ENCODE measurements around the gene TTC39C. TPM values are rescaled to one million over a fixed set of nuclear protein-coding genes. Genes with fewer than 3 reads are reported as not detected.

Gene TTC39C
- total and polyA plus RNA-seq, 2 of the 8 experiments (the other 6 are each of a cell fraction or from before 2014, with no cell fraction given) = 8.1 to 79.1 TPM

DNA sequence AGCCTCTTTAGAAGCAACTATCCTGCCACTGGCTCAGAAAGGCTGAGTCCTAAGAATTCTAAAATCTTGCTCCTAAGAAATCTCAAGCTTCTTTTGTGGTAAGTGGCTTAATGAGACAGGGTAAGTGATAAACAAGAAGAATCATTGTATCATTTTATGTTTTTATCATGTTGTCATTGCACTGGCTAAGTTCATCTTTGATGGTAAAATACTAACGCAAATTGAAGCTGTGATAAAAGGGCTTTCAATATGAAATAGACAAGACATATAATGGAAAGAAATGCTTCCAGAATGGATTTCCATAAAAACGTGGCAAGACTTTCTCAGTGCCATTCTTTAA lies 21.6 kb upstream of the TTC39C start:
- ChIA-PET CTCF (ENCODE audit: partially characterized antibody) (no interaction called here), POLR2A (ENCODE audit: partially characterized antibody) (no interaction called here)
- no peak overlapping the region for H4K91ac ChIP-seq (replicated peaks; ENCODE audit: insufficient read length, low read length)
- no peak overlapping the region for H3K4me3 ChIP-seq (ENCODE audit: extremely low read depth in 1 of 4, insufficient read depth in 2 of 4, low read depth in 3 of 4, low read length in 4 of 4)
- no peak overlapping the region for H4K5ac ChIP-seq (ENCODE audit: insufficient read length, low read depth, low read length)
- no peak overlapping the region for H3K27ac ChIP-seq (ENCODE audit: low read depth, low read length)
- no peak overlapping the region for H3K14ac ChIP-seq (ENCODE audit: insufficient read length)
- DNase-seq (ENCODE audit: low read depth in 1 of 2, low spot score in 2 of 2) = no peak
- no peak overlapping the region for H2BK5ac ChIP-seq (ENCODE audit: low read depth, low read length)
- no peak overlapping the region for H2BK15ac ChIP-seq (ENCODE audit: low read length)
- H3K36me3 ChIP-seq (ENCODE audit: control insufficient read depth in 2 of 4, insufficient read depth in 4 of 4, low read length in 3 of 4) = no peaks in the 10 kb centered on the region
- no peak overlapping the region for H4K8ac ChIP-seq (ENCODE audit: extremely low read depth, insufficient read depth, low read length)
- H3K56ac ChIP-seq (replicated peaks; ENCODE audit: insufficient read length, low read depth, low read length) = no peak overlapping the region
- no peaks in the 10 kb centered on the region for H3K79me2 ChIP-seq (ENCODE audit: control insufficient read depth in 1 of 2, insufficient read depth in 2 of 2, low read length in 2 of 2)
- no peaks in the 10 kb centered on the region for H3K9me3 ChIP-seq (ENCODE audit: insufficient read depth in 2 of 2, low read depth in 1 of 2, low read length in 1 of 2)
- H3K27me3 ChIP-seq (replicated peaks in 1 of 4; ENCODE audit: control insufficient read depth in 3 of 4, extremely low read depth in 1 of 4, insufficient read depth in 3 of 4, low read length in 3 of 4) = no peaks in the 10 kb centered on the region
- no peak overlapping the region for H2AFZ ChIP-seq (ENCODE audit: low read length)
- H2BK12ac ChIP-seq (ENCODE audit: low read depth, low read length) = no peak overlapping the region
- no peak overlapping the region for H2BK20ac ChIP-seq (ENCODE audit: low read length)
- peaks cover 0 to 3% (median 0%) of the 10 kb centered on the region in 4 experiments; a peak in 1 of 7 replicates for H3K4me1 ChIP-seq (replicated peaks in 1 of 4; ENCODE audit: control insufficient read depth in 3 of 4, insufficient read depth in 4 of 4, low read length in 3 of 4)
- H3K4me2 ChIP-seq (ENCODE audit: insufficient read depth in 1 of 2, low read depth in 2 of 2, low read length in 2 of 2) = no peak overlapping the region
- H3K79me1 ChIP-seq (ENCODE audit: low read depth, low read length) = no peaks in the 10 kb centered on the region
- H3K18ac ChIP-seq (ENCODE audit: extremely low read depth, low read length) = no peak overlapping the region
- H3K23me2 ChIP-seq (ENCODE audit: low read depth, low read length) = no peaks in the 10 kb centered on the region
- TF ChIP-seq KDM5A (IDR thresholded peaks at IDR 0.05; ENCODE audit: low read length) = no peak
- TF ChIP-seq TAF1 (IDR thresholded peaks at IDR 0.05; ENCODE audit: low read depth, low read length) = no peak
- H3K23ac ChIP-seq (ENCODE audit: insufficient read length) = no peak overlapping the region
- WGBS, 2 experiments (ENCODE audit: extremely low coverage in 1 of 2, insufficient coverage in 1 of 2, insufficient read length in 1 of 2, insufficient replicate concordance in 2 of 2, low coverage in 1 of 2, low lambda C conversion rate in 2 of 2, missing lambda C conversion rate in 1 of 2) = 73% methylated on average over 2 of the region's 2 CpGs; no CpG with 5 or more reads in 1 of the 2 experiments
- no peak overlapping the region for H2AK5ac ChIP-seq (ENCODE audit: low read depth, low read length)
- H3K9ac ChIP-seq (replicated peaks in 1 of 4; ENCODE audit: extremely low read depth in 1 of 4, low read depth in 3 of 4, low read length in 3 of 4) = no peak overlapping the region
- H3K4ac ChIP-seq (replicated peaks; ENCODE audit: insufficient read length, low read depth, low read length) = no peak overlapping the region
- H4K20me1 ChIP-seq (replicated peaks in 1 of 2; ENCODE audit: control insufficient read depth in 1 of 2, insufficient read depth in 2 of 2, low read length in 2 of 2) = no peaks in the 10 kb centered on the region
- H2BK120ac ChIP-seq (replicated peaks; ENCODE audit: low read depth, low read length) = no peak overlapping the region
- no peak for FAIRE-seq

All from H1 (cell line).